Naive B cell (primary cell): Measurements from ENCODE around the gene FOCAD. TPM values are rescaled to one million over a fixed set of nuclear protein-coding genes. Genes with fewer than 3 reads are reported as not detected.

Source experiments
- polyA plus RNA-seq, 6 donors: library from polyadenylated mRNA; unstranded; fragments of 300-500 nt; fragmentation: Illumina TruSeq; gene quantifications; one replicate each; pipeline ENCODE4 v1.2.3, GENCODE V29; 2021; ENCODE audit warnings: low read depth in 6 of 6

Gene FOCAD
- polyA plus RNA-seq, 6 donors from 2014 or later, result 3.0 to 9.2 (median 5.5) TPM

Other genes starting within 250 kb of the FOCAD start
- gene MLLT3, start 61.8 kb upstream of the FOCAD start, polyA plus RNA-seq, result 10 to 100 TPM in 1 of 6 donors, 1 to 10 TPM in 5; 3.2 to 11.6 (median 5.7) TPM